ENCODE measurements around the gene RHAG. TPM values are rescaled to one million over a fixed set of nuclear protein-coding genes. Genes with fewer than 3 reads are reported as not detected.

Gene RHAG
- total RNA-seq, 1 donor from 2014 or later = not detected

GRCh38 chr6:49653438-49653837 lies 16.8 kb upstream of the RHAG start:
- Mint-ChIP-seq H3K27me3 (ENCODE audit: low read depth) (no peaks in the 10 kb centered on the region), H3K4me1 (peaks cover 41% of the 10 kb centered on the region), H3K27ac (peak overlapping the region; percentile 64), H3K4me3 (no peak overlapping the region), H3K9me3 (peaks cover 2% of the 10 kb centered on the region), H3K36me3 (no peaks in the 10 kb centered on the region)
- no peak for TF ChIP-seq CTCF (IDR thresholded peaks at IDR 0.05; ENCODE audit: unreplicated experiment)
- DNase-seq (ENCODE audit: low spot score in 2 of 2, unreplicated experiment in 2 of 2) = no peak

GRCh38 chr6:49651239-49651638 lies 14.6 kb upstream of the RHAG start:
- Mint-ChIP-seq H3K27ac (peak overlapping the region; percentile 85), H3K4me1 (peaks cover 45% of the 10 kb centered on the region), H3K36me3 (no peaks in the 10 kb centered on the region), H3K4me3 (no peak overlapping the region), H3K9me3 (no peaks in the 10 kb centered on the region), H3K27me3 (ENCODE audit: low read depth) (no peaks in the 10 kb centered on the region)
- TF ChIP-seq CTCF (IDR thresholded peaks at IDR 0.05; ENCODE audit: unreplicated experiment) = no peak
- DNase-seq (ENCODE audit: low spot score in 2 of 2, unreplicated experiment in 2 of 2) = no peak

GRCh38 chr6:49649988-49650387 lies 13.3 kb upstream of the RHAG start:
- no peaks in the 10 kb centered on the region for H3K27me3 Mint-ChIP-seq (ENCODE audit: low read depth)
- no peak for DNase-seq (ENCODE audit: low spot score in 2 of 2, unreplicated experiment in 2 of 2)
- H3K27ac Mint-ChIP-seq = peak overlapping the region; percentile 82
- no peak overlapping the region for H3K4me3 Mint-ChIP-seq
- no peaks in the 10 kb centered on the region for H3K36me3 Mint-ChIP-seq
- peaks cover 50% of the 10 kb centered on the region for H3K4me1 Mint-ChIP-seq
- H3K9me3 Mint-ChIP-seq = no peaks in the 10 kb centered on the region
- TF ChIP-seq CTCF (IDR thresholded peaks at IDR 0.05; ENCODE audit: unreplicated experiment) = no peak

- H3K27me3 Mint-ChIP-seq (ENCODE audit: low read depth) = no peaks in the 10 kb centered on the region
- H3K27ac Mint-ChIP-seq = no peak overlapping the region
- no peak overlapping the region for H3K4me3 Mint-ChIP-seq
- TF ChIP-seq CTCF (IDR thresholded peaks at IDR 0.05; ENCODE audit: unreplicated experiment) = no peak
- no peak for DNase-seq (ENCODE audit: low spot score in 2 of 2, unreplicated experiment in 2 of 2)
- no peaks in the 10 kb centered on the region for H3K36me3 Mint-ChIP-seq
- H3K4me1 Mint-ChIP-seq = peaks cover 36% of the 10 kb centered on the region
- peaks cover 6% of the 10 kb centered on the region for H3K9me3 Mint-ChIP-seq
These were observed 11.4 kb upstream of the RHAG start for GRCh38 chr6:49648036-49648435.

GRCh38 chr6:49647476-49647875 lies 10.8 kb upstream of the RHAG start:
- no peak for TF ChIP-seq CTCF (IDR thresholded peaks at IDR 0.05; ENCODE audit: unreplicated experiment)
- Mint-ChIP-seq H3K4me1 (peaks cover 31% of the 10 kb centered on the region), H3K4me3 (no peak overlapping the region), H3K9me3 (peaks cover 6% of the 10 kb centered on the region), H3K36me3 (no peaks in the 10 kb centered on the region), H3K27ac (no peak overlapping the region), H3K27me3 (ENCODE audit: low read depth) (no peaks in the 10 kb centered on the region)
- no peak for DNase-seq (ENCODE audit: low spot score in 2 of 2, unreplicated experiment in 2 of 2)

- H3K27ac Mint-ChIP-seq = no peak overlapping the region
These were observed 10.3 kb upstream of the RHAG start for GRCh38 chr6:49646942-49647341.

More at GRCh38 chr6:49646942-49647341, 10.3 kb upstream of the RHAG start:
- TF ChIP-seq CTCF (IDR thresholded peaks at IDR 0.05; ENCODE audit: unreplicated experiment) = no peak
- no peak overlapping the region for H3K4me3 Mint-ChIP-seq
- H3K4me1 Mint-ChIP-seq = peaks cover 27% of the 10 kb centered on the region
- no peaks in the 10 kb centered on the region for H3K36me3 Mint-ChIP-seq
- DNase-seq (ENCODE audit: low spot score in 2 of 2, unreplicated experiment in 2 of 2) = no peak
- no peaks in the 10 kb centered on the region for H3K27me3 Mint-ChIP-seq (ENCODE audit: low read depth)
- H3K9me3 Mint-ChIP-seq = peaks cover 6% of the 10 kb centered on the region

All from mesothelial cell of epicardium (in vitro differentiated cells).